ENCODE results near the gene FAM193B. TPM values are rescaled to one million over a fixed set of nuclear protein-coding genes. Genes with fewer than 3 reads are reported as not detected.
A peak's percentile ranks its signal among the peaks of the same experiment; 100 is the strongest.

The FAM193B gene
- total and polyA plus RNA-seq, 2 of the 13 experiments (the other 11 are each of a cell fraction or from before 2014, with no cell fraction given) = 21.2 to 40.9 TPM

- FAIRE-seq (no peak), ATAC-seq (no peak), DNase-seq (ENCODE audit: low spot score) (no peak)
- Histone ChIP-seq H4K20me1 (ENCODE audit: insufficient read depth, low read length) (no peaks in the 10 kb centered on the region), H3K9me3 (ENCODE audit: low read length) (no peaks in the 10 kb centered on the region), H3K4me3 (replicated peaks in 1 of 3; ENCODE audit: insufficient read depth in 1 of 3, low read depth in 2 of 3, low read length in 3 of 3) (no peak overlapping the region), H3K4me1 (ENCODE audit: insufficient read depth, low read length) (no peaks in the 10 kb centered on the region), H3K4me2 (ENCODE audit: low read depth, low read length) (no peak overlapping the region), H3K36me3 (replicated peaks in 1 of 2; ENCODE audit: control insufficient read depth in 1 of 2, insufficient read depth in 2 of 2, low read length in 2 of 2) (peaks cover 15 to 18% of the 10 kb centered on the region in 2 experiments; a peak in 4 of 5 replicates), H3K79me2 (ENCODE audit: insufficient read depth, low read length) (no peaks in the 10 kb centered on the region), H3K9ac (ENCODE audit: insufficient read depth, low read depth, low read length) (no peak overlapping the region), H3K27me3 (ENCODE audit: control insufficient read depth in 1 of 2, insufficient read depth in 2 of 2, low read length in 2 of 2) (no peaks in the 10 kb centered on the region), H2AFZ (ENCODE audit: low read length) (no peak overlapping the region), H3K27ac (ENCODE audit: extremely low read length, insufficient read depth, low read length) (no peak overlapping the region)
- POLR2A ChIA-PET = no interaction called here
- intact Hi-C loops (cut with micrococcal nuclease; ENCODE audit: unreplicated experiment) (no loop called here), in situ Hi-C loops (cut with HindIII; ENCODE audit: extremely low pct_ligation_motif_present, low pct_unique_long_range_greater_than_20kb) (no loop called here)
- WGBS (ENCODE audit: low lambda C conversion rate) = 97% methylated on average over 15 of the region's 15 CpGs
- BruUV-seq (replicated peaks) = no TSS peak
- peak; percentile 79 for TF ChIP-seq ZBTB33 (CRISPR knock-in tag; IDR thresholded peaks at IDR 0.05)
- TF ChIP-seq CTCF (CRISPR knock-in tag; IDR thresholded peaks at IDR 0.05) = peak; percentile 44
- no peak for TF ChIP-seq ZC3H13 (CRISPR knock-in tag; IDR thresholded peaks at IDR 0.05)
- CTCF ChIA-PET (ENCODE audit: low intra/inter-chr PET ratio, low total read pairs) = interaction anchor here (0.6 to 1.1 kb wide), 2 partner anchors 13 to 15 kb away, joined by 4 to 5 read pairs; no protein-coding TSS in a partner anchor
Observed at GRCh38 chr5:177487975-177488374, 66.4 kb downstream of the FAM193B start.

- Histone ChIP-seq H4K20me1 (ENCODE audit: insufficient read depth, low read length) (no peaks in the 10 kb centered on the region), H3K9me3 (ENCODE audit: low read length) (no peaks in the 10 kb centered on the region), H3K4me1 (ENCODE audit: insufficient read depth, low read length) (no peaks in the 10 kb centered on the region), H3K27me3 (ENCODE audit: control insufficient read depth in 1 of 2, insufficient read depth in 2 of 2, low read length in 2 of 2) (no peaks in the 10 kb centered on the region), H2AFZ (ENCODE audit: low read length) (no peak overlapping the region), H3K4me2 (ENCODE audit: low read depth, low read length) (no peak overlapping the region), H3K36me3 (replicated peaks in 1 of 2; ENCODE audit: control insufficient read depth in 1 of 2, insufficient read depth in 2 of 2, low read length in 2 of 2) (peaks cover 15 to 18% of the 10 kb centered on the region in 2 experiments; a peak in 4 of 5 replicates), H3K4me3 (replicated peaks in 1 of 3; ENCODE audit: insufficient read depth in 1 of 3, low read depth in 2 of 3, low read length in 3 of 3) (no peak overlapping the region), H3K27ac (ENCODE audit: extremely low read length, insufficient read depth, low read length) (no peak overlapping the region), H3K79me2 (ENCODE audit: insufficient read depth, low read length) (no peaks in the 10 kb centered on the region), H3K9ac (ENCODE audit: insufficient read depth, low read depth, low read length) (no peak overlapping the region)
- CTCF ChIA-PET (ENCODE audit: low intra/inter-chr PET ratio, low total read pairs) = interaction anchor here (0.6 kb wide), 1 partner anchor 16 kb away, joined by 4 read pairs; no protein-coding TSS in a partner anchor
- 95% methylated on average over 8 of the region's 8 CpGs for WGBS (ENCODE audit: low lambda C conversion rate)
- POLR2A ChIA-PET = no interaction called here
- FAIRE-seq (no peak), ATAC-seq (no peak), DNase-seq (ENCODE audit: low spot score) (no peak)
- intact Hi-C loops (cut with micrococcal nuclease; ENCODE audit: unreplicated experiment) = no loop called here
- BruUV-seq (replicated peaks) = no TSS peak
- in situ Hi-C loops (cut with HindIII; ENCODE audit: extremely low pct_ligation_motif_present, low pct_unique_long_range_greater_than_20kb) = no loop called here
- TF ChIP-seq NONO (IDR thresholded peaks at IDR 0.05) (no peak), NONO (CRISPR knock-in tag; conservative IDR thresholded peaks at IDR 0.05) (no peak), ZNF136 (CRISPR knock-in tag; IDR thresholded peaks at IDR 0.05; ENCODE audit: low read depth) (no peak), FOXA3 (CRISPR knock-in tag; IDR thresholded peaks at IDR 0.05) (no peak), CBX2 (IDR thresholded peaks at IDR 0.05; ENCODE audit: low read depth, low read length) (no peak), CBX2 (CRISPR knock-in tag; IDR thresholded peaks at IDR 0.05; ENCODE audit: low read depth) (no peak), ZNF264 (CRISPR knock-in tag; IDR thresholded peaks at IDR 0.05) (no peak), ARID3A (IDR thresholded peaks at IDR 0.05; ENCODE audit: low read depth, low read length) (no peak), CTCF (CRISPR knock-in tag; IDR thresholded peaks at IDR 0.05) (no peak)
Observed at GRCh38 chr5:177487144-177487543, 67.2 kb downstream of the FAM193B start.
